K562 (cell line): ENCODE results near the gene LINGO3. TPM values are rescaled to one million over a fixed set of nuclear protein-coding genes. Genes with fewer than 3 reads are reported as not detected.
A peak's percentile ranks its signal among the peaks of the same experiment; 100 is the strongest.

ENCODE experiments used
- BRD9 ChIP-seq: fragments of 450-650 bp; IDR thresholded peaks from 2 replicates; pipeline ENCODE4 v1.6.1; 2018; ENCODE audit warnings: low read depth; ENCODE audit not compliant: partially characterized antibody
- DPF2 ChIP-seq: fragments of 450-650 bp; IDR thresholded peaks from 2 replicates; pipeline ENCODE4 v1.6.1; 2016
- GABPA ChIP-seq: fragments of 200-800 bp; sonication (Bioruptor generic); conservative IDR thresholded peaks from 2 replicates; pipeline ENCODE4 v1.6.1; 2016; ENCODE audit warnings: low read depth, missing genetic modification characterization, missing compliant biosample characterization
- SNRNP70 ChIP-seq: fragments of 200-400 bp; formaldehyde crosslinking; optimal IDR thresholded peaks from 2 replicates; pipeline ENCODE3; 2017; ENCODE audit warnings: low read depth, low read length
- polyA plus RNA-seq, 8 experiments: library from polyadenylated mRNA; depleted of rRNA in 4 of 8; stranded (reverse) in 5 of 8; unstranded in 3 of 8; fragments of >200 nt; fragmentation: Nextera tagmentation in 2 of 8; fragmentation: Illumina TruSeq in 1 of 8; extraction: Ambion mirVana in 2 of 8; extraction: Trizol in 1 of 8; gene quantifications; 2 replicates each; pipeline versions ENCODE4 v1.2.1 to v1.2.3, GENCODE V29; 2011 to 2014; ENCODE audit warnings: inconsistent platforms in 1 of 8, missing spikeins in 1 of 8
- total RNA-seq, 7 experiments: library from RNA; depleted of rRNA in 6 of 7; stranded (reverse); fragments of >200 nt in 6 of 7; fragmentation: Illumina TruSeq in 2 of 7; extraction: Trizol in 2 of 7; gene quantifications; 2 replicates each; pipeline versions ENCODE4 v1.2.1 to v1.2.3, GENCODE V29; 2011 to 2021; ENCODE audit warnings: low replicate concordance in 1 of 7
- TF ChIP-seq, protein P1 (sequence below), 2 experiments: fragments of 450-650 bp in 1 of 2; sonication (generic) in 1 of 2; formaldehyde crosslinking in 1 of 2; IDR thresholded peaks; 2 replicates each; pipeline versions ENCODE4 v1.7.1 to v1.9.0; 2016 to 2022; ENCODE audit warnings: inconsistent platforms in 1 of 2, mild to moderate bottlenecking in 1 of 2, missing genetic modification reagents in 1 of 2
- TF ChIP-seq, protein P2 (sequence below), 3 experiments: fragments of 200-800 bp in 1 of 3; fragments of 250-450 bp in 1 of 3; fragments of 450-650 bp in 1 of 3; sonication (Bioruptor Pico) in 1 of 3; sonication (Bioruptor generic) in 1 of 3; formaldehyde crosslinking in 1 of 3; IDR thresholded peaks; 2 replicates each; pipeline versions ENCODE4 v1.6.1 to v1.8.0; 2016 to 2022; ENCODE audit warnings: mild to moderate bottlenecking in 2 of 3, missing genetic modification characterization in 2 of 3, missing compliant biosample characterization in 1 of 3, moderate library complexity in 1 of 3

Gene LINGO3
- total and polyA plus RNA-seq, 9 of the 15 experiments (the other 6 are each of a cell fraction or from before 2014, with no cell fraction given), result 0.03 to 0.05 (median 0.03) TPM; not detected in 6

- TF ChIP-seq, protein P1, sequence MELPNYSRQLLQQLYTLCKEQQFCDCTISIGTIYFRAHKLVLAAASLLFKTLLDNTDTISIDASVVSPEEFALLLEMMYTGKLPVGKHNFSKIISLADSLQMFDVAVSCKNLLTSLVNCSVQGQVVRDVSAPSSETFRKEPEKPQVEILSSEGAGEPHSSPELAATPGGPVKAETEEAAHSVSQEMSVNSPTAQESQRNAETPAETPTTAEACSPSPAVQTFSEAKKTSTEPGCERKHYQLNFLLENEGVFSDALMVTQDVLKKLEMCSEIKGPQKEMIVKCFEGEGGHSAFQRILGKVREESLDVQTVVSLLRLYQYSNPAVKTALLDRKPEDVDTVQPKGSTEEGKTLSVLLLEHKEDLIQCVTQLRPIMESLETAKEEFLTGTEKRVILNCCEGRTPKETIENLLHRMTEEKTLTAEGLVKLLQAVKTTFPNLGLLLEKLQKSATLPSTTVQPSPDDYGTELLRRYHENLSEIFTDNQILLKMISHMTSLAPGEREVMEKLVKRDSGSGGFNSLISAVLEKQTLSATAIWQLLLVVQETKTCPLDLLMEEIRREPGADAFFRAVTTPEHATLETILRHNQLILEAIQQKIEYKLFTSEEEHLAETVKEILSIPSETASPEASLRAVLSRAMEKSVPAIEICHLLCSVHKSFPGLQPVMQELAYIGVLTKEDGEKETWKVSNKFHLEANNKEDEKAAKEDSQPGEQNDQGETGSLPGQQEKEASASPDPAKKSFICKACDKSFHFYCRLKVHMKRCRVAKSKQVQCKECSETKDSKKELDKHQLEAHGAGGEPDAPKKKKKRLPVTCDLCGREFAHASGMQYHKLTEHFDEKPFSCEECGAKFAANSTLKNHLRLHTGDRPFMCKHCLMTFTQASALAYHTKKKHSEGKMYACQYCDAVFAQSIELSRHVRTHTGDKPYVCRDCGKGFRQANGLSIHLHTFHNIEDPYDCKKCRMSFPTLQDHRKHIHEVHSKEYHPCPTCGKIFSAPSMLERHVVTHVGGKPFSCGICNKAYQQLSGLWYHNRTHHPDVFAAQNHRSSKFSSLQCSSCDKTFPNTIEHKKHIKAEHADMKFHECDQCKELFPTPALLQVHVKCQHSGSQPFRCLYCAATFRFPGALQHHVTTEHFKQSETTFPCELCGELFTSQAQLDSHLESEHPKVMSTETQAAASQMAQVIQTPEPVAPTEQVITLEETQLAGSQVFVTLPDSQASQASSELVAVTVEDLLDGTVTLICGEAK (IDR thresholded peaks at IDR 0.05), result no peak
- TF ChIP-seq, protein P1 (CRISPR knock-in tag; IDR thresholded peaks at IDR 0.05), result no peak
- TF ChIP-seq, protein P2, sequence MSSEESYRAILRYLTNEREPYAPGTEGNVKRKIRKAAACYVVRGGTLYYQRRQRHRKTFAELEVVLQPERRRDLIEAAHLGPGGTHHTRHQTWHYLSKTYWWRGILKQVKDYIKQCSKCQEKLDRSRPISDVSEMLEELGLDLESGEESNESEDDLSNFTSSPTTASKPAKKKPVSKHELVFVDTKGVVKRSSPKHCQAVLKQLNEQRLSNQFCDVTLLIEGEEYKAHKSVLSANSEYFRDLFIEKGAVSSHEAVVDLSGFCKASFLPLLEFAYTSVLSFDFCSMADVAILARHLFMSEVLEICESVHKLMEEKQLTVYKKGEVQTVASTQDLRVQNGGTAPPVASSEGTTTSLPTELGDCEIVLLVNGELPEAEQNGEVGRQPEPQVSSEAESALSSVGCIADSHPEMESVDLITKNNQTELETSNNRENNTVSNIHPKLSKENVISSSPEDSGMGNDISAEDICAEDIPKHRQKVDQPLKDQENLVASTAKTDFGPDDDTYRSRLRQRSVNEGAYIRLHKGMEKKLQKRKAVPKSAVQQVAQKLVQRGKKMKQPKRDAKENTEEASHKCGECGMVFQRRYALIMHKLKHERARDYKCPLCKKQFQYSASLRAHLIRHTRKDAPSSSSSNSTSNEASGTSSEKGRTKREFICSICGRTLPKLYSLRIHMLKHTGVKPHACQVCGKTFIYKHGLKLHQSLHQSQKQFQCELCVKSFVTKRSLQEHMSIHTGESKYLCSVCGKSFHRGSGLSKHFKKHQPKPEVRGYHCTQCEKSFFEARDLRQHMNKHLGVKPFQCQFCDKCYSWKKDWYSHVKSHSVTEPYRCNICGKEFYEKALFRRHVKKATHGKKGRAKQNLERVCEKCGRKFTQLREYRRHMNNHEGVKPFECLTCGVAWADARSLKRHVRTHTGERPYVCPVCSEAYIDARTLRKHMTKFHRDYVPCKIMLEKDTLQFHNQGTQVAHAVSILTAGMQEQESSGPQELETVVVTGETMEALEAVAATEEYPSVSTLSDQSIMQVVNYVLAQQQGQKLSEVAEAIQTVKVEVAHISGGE (CRISPR knock-in tag; IDR thresholded peaks at IDR 0.05), result peak in 1 of 3 experiments; percentile 83; a peak in 2 of 6 replicates
- TF ChIP-seq BRD9 (peak; percentile 61), SNRNP70 (no peak), DPF2 (0 out of 2 replicates have a peak, but pooled peaks have one; percentile 17), GABPA (tag) (peak; percentile 58)
These were observed 38.5 kb downstream of the LINGO3 start (continued) for GRCh38 chr19:2269244-2270156.
